ENCODE data around the gene DPEP1.
A peak's percentile ranks its signal among the peaks of the same experiment; 100 is the strongest.

The DPEP1 gene

DNA sequence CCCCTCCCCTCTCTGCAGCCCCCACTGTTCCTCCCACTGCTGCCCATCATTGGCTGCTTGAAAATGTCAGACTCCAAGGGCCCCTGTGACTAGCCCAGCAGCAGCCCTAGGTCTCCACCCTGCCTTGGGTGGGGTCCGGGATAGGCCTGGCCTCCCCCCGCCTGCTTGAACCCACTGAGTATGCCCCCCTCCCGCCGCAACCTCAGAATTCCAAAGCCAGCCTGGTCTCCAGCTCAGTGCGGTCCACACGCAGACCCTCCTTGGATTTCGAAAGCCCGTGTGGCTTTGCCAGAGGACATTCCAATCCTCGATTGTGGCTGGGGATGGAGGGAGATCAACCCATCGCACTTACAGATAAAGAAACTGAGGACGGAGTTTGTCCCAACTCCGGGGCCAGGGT is 6.4 kb downstream of the DPEP1 start:
- POLR2A ChIA-PET, result no interaction called here
- CTCF ChIA-PET, result no interaction called here
- TF ChIP-seq ARNT (IDR thresholded peaks at IDR 0.05) (no peak), LEF1 (IDR thresholded peaks at IDR 0.05; ENCODE audit: borderline replicate concordance) (no peak), HDGF (IDR thresholded peaks at IDR 0.05; ENCODE audit: borderline replicate concordance) (no peak), TARDBP (IDR thresholded peaks at IDR 0.05) (no peak), FOXM1 (IDR thresholded peaks at IDR 0.05; ENCODE audit: borderline replicate concordance) (no peak), NFRKB (IDR thresholded peaks at IDR 0.05) (no peak), ZNF384 (IDR thresholded peaks at IDR 0.05) (no peak), SP1 (IDR thresholded peaks at IDR 0.05) (no peak), SUZ12 (IDR thresholded peaks at IDR 0.05) (no peak), ELF4 (IDR thresholded peaks at IDR 0.05) (no peak), FOXK2 (IDR thresholded peaks at IDR 0.05) (no peak), FOXA1 (IDR thresholded peaks at IDR 0.05) (no peak), BHLHE40 (IDR thresholded peaks at IDR 0.05; ENCODE audit: borderline replicate concordance) (no peak), L3MBTL2 (conservative IDR thresholded peaks at IDR 0.05) (no peak), CTBP1 (IDR thresholded peaks at IDR 0.05; ENCODE audit: borderline replicate concordance) (no peak)
- TF ChIP-seq, protein P1, sequence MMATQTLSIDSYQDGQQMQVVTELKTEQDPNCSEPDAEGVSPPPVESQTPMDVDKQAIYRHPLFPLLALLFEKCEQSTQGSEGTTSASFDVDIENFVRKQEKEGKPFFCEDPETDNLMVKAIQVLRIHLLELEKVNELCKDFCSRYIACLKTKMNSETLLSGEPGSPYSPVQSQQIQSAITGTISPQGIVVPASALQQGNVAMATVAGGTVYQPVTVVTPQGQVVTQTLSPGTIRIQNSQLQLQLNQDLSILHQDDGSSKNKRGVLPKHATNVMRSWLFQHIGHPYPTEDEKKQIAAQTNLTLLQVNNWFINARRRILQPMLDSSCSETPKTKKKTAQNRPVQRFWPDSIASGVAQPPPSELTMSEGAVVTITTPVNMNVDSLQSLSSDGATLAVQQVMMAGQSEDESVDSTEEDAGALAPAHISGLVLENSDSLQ (IDR thresholded peaks at IDR 0.05), result no peak
- DNase-seq (ENCODE audit: extremely low spot score), result no peak

DNA sequence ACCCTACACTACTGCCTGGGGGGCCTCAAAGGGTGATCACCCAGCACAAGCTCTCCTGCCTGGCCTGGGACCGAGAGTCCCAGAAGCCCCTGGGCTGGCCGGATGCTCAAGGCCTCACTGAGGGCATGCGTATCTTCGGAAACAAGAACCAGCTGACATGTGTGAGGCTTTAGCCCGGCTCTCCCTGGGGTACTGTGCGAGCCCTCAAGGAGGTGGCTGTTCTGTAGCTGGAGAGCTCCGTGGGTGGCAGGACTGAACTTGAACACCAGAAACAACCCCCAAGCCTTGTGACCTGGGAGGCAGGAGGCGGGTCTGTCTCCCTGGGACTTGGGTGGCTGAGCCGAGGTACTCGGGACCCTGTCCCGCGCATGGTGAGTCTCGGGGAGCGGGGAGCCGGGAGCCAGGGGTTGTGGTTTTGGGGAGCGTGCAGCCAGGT is 7.0 kb downstream of the DPEP1 start:
- ChIA-PET POLR2A (no interaction called here), CTCF (no interaction called here)
- no peak for TF ChIP-seq FOXA1 (IDR thresholded peaks at IDR 0.05)
- no peak for TF ChIP-seq NFRKB (IDR thresholded peaks at IDR 0.05)
- no peak for TF ChIP-seq SP1 (IDR thresholded peaks at IDR 0.05)
- TF ChIP-seq HDGF (IDR thresholded peaks at IDR 0.05; ENCODE audit: borderline replicate concordance), result no peak
- TF ChIP-seq SUZ12 (IDR thresholded peaks at IDR 0.05), result no peak
- TF ChIP-seq L3MBTL2 (conservative IDR thresholded peaks at IDR 0.05), result no peak
- TF ChIP-seq ELF4 (IDR thresholded peaks at IDR 0.05), result no peak
- no peak for TF ChIP-seq FOXK2 (IDR thresholded peaks at IDR 0.05)
- TF ChIP-seq, protein P1 (IDR thresholded peaks at IDR 0.05), result no peak
- DNase-seq (ENCODE audit: extremely low spot score), result no peak

DNA sequence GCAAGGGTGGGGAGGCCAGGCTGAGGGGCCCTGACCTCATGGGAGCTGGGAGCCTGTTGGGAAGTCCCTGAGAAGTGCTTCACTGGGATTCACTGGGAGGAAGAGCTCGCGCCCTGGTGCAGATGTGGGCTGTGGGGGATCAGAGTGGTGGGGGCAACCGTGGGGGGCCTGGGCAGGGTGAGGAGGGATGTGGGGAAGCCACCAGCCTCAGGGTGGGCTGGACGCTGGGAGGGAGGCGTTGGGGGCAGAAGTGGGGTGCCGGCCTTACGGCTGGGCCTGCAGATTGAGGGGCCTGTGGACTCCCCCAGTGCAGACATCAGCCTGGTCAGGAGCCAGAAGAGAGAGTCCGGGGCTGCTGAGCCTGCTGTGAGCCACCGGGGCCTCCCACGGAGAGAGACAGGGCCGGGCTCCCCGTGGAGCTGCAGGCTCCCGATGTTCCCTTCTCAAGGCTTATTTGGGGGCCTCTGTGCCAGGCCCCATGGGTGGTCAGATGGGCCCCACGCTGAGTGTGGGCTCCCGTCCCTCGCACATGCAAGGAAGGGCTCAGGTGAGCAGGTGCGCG is 7.8 kb downstream of the DPEP1 start:
- ChIA-PET CTCF (no interaction called here), POLR2A (no interaction called here)
- DNase-seq (ENCODE audit: extremely low spot score), result no peak
- TF ChIP-seq ELF4 (IDR thresholded peaks at IDR 0.05) (no peak), FOXA1 (IDR thresholded peaks at IDR 0.05) (no peak), ARNT (IDR thresholded peaks at IDR 0.05) (no peak), CTBP1 (IDR thresholded peaks at IDR 0.05; ENCODE audit: borderline replicate concordance) (no peak), L3MBTL2 (conservative IDR thresholded peaks at IDR 0.05) (no peak)

DNA sequence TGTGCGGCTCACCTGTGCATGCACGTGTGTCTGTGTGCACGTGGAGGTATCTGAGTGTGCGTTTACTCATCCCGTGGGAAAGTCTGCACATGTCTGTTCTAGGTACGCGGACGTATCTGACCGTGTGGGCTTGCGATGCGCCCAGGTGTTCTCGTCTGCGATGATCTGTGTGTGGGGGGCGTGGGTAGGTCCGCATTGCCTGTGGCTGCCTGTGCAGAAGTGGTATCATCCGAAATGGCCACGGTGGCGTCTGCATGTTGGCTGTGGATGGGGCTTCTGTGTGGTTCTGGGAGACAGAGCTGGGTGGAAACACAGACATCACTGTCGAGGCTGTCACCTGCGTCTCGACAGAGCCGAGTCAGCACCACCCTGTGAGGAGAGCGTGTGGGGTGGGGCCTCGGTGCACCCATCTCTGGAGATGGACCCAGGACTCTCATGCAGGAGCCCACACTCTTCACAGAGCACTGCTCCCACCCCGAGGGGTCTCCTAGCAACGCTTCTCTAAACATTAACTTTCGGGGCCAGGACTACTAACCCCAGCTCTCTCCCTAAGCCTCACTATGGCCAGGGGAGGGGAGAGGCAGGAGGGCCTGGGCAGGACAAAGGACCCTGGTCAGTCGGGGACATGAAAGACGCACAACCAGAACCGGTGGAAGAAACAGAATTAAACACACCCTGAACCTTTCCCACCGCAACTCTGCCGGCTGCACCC is 8.4 kb downstream of the DPEP1 start:
- no peak for TF ChIP-seq HDGF (IDR thresholded peaks at IDR 0.05; ENCODE audit: borderline replicate concordance)
- TF ChIP-seq ARNT (IDR thresholded peaks at IDR 0.05), result no peak
- TF ChIP-seq, protein P1 (IDR thresholded peaks at IDR 0.05), result no peak
- TF ChIP-seq LEF1 (IDR thresholded peaks at IDR 0.05; ENCODE audit: borderline replicate concordance), result no peak
- no peak for TF ChIP-seq BHLHE40 (IDR thresholded peaks at IDR 0.05; ENCODE audit: borderline replicate concordance)
- TF ChIP-seq SUZ12 (IDR thresholded peaks at IDR 0.05), result no peak
- no peak for TF ChIP-seq TARDBP (IDR thresholded peaks at IDR 0.05)
- TF ChIP-seq ZNF384 (IDR thresholded peaks at IDR 0.05), result no peak
- TF ChIP-seq FOXA1 (IDR thresholded peaks at IDR 0.05), result no peak
- no peak for TF ChIP-seq ELF4 (IDR thresholded peaks at IDR 0.05)
- no peak for TF ChIP-seq FOXK2 (IDR thresholded peaks at IDR 0.05)
- no peak for TF ChIP-seq CTBP1 (IDR thresholded peaks at IDR 0.05; ENCODE audit: borderline replicate concordance)
- no peak for TF ChIP-seq NFRKB (IDR thresholded peaks at IDR 0.05)
- ChIA-PET CTCF (no interaction called here), POLR2A (no interaction called here)
- DNase-seq (ENCODE audit: extremely low spot score), result no peak

DNA sequence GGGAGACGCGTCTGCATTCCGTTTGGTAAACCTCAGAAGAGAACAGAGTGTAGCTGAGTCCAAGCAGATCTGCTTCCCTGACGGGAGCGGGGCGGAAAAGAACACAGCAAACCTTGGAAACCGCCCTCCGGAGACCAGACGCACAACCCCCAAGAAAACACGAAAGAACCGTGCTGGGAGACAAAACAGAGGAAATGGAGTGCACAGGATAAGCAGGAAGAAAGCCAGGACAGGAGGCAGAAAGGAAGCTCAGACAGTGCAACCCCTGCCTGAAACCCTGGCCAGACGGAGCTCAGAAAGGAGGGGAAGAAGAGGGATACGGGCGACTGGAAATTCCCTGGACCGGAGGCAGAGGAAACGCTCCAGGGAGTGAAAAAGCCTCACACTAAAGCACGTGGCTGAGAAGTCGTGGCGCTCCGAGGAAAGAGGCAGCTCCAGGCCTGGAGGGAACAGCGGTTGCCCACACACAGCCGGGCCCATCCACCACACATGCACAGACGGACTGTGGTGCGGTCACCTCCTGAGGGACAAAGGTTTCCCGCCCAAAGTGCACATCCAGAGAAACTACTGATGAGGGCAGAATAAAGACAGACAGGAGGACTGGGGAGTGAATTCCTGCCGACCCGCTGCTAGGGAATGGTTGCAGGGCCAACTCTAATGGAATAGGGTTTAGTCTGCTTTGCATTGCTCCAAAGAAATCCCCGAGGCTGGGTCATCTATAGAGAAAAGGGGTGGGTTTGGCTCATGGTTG is 10.2 kb downstream of the DPEP1 start:
- POLR2A ChIA-PET, result no interaction called here
- no peak for DNase-seq (ENCODE audit: extremely low spot score)
- CTCF ChIA-PET, result interaction anchor here (0.6 kb wide), 1 partner anchor 302 kb away, joined by 7 read pairs; no protein-coding TSS in a partner anchor
- TF ChIP-seq FOXA1 (IDR thresholded peaks at IDR 0.05), result no peak
- no peak for TF ChIP-seq BHLHE40 (IDR thresholded peaks at IDR 0.05; ENCODE audit: borderline replicate concordance)
- no peak for TF ChIP-seq SP1 (IDR thresholded peaks at IDR 0.05)
- TF ChIP-seq SUZ12 (IDR thresholded peaks at IDR 0.05), result no peak
- peak; percentile 31; the same call in 1 of the 2 replicates for TF ChIP-seq L3MBTL2 (conservative IDR thresholded peaks at IDR 0.05)
- TF ChIP-seq, protein P1 (IDR thresholded peaks at IDR 0.05), result no peak
- no peak for TF ChIP-seq FOXM1 (IDR thresholded peaks at IDR 0.05; ENCODE audit: borderline replicate concordance)
- no peak for TF ChIP-seq ZNF384 (IDR thresholded peaks at IDR 0.05)
